Heart right ventricle (tissue), 16 donors: Measurements from ENCODE around the gene AQP1. TPM values are rescaled to one million over a fixed set of nuclear protein-coding genes. Genes with fewer than 3 reads are reported as not detected.

Experiments used
- ATAC-seq, 8 donors: fragments of 200-7000 bp; cut with Tn5 transposase; one replicate each; pipeline ENCODE4 v1.9.1; 2020; ENCODE audit warnings: mild to moderate bottlenecking in 8 of 8, moderate library complexity in 8 of 8, moderate number of reproducible peaks in 1 of 8
- DNase-seq, 2 donors: peaks; one replicate each; pipeline ENCODE4 v3.0.0-alpha.2; 2020
- H3K27ac ChIP-seq, 10 donors: fragments of 200-600 bp; sonication (generic) in 2 of 10; one replicate each; pipeline versions ENCODE4 v1.5.0 to v1.8.0; 2020 to 2022; ENCODE audit warnings: mild to moderate bottlenecking in 3 of 10
- H3K27me3 ChIP-seq, 7 donors: fragments of 200-600 bp; one replicate each; pipeline ENCODE4 v1.8.0; 2021 to 2022; ENCODE audit warnings: mild to moderate bottlenecking in 2 of 7
- H3K36me3 ChIP-seq, 9 donors: fragments of 200-600 bp; sonication (generic) in 1 of 9; one replicate each; pipeline versions ENCODE4 v1.5.0 to v1.8.0; 2020 to 2022; ENCODE audit warnings: mild to moderate bottlenecking in 2 of 9
- H3K4me1 ChIP-seq, 9 donors: fragments of 200-600 bp; sonication (generic) in 1 of 9; one replicate each; pipeline versions ENCODE4 v1.5.0 to v1.8.0; 2020 to 2022; ENCODE audit warnings: mild to moderate bottlenecking in 4 of 9
- H3K4me3 ChIP-seq, 10 donors: fragments of 200-600 bp; sonication (generic) in 2 of 10; one replicate each; pipeline versions ENCODE4 v1.5.0 to v1.8.0; 2020 to 2022; ENCODE audit warnings: mild to moderate bottlenecking in 7 of 10, moderate library complexity in 2 of 10
- H3K9me3 ChIP-seq, 11 donors: fragments of 200-600 bp in 10 of 11; sonication (generic) in 2 of 11; one replicate each; pipeline versions ENCODE4 v1.5.0 to v1.8.0; 2013 to 2022; ENCODE audit warnings: mild to moderate bottlenecking in 2 of 11, control low read depth in 1 of 11, moderate library complexity in 1 of 11
- WGBS, 2 donors: extraction: QIAGEN DNeasy Blood & Tissue Kit; methylation state at CpG; one replicate each; pipeline ENCODE4 v1.1.7; 2013; ENCODE audit warnings: inconsistent platforms in 1 of 2; 5-methylcytosine and 5-hydroxymethylcytosine counted together
- intact Hi-C, 10 donors: fragments of 100-400 bp; cut with DNase I; formaldehyde crosslinking; loops; one replicate each; pipeline versions ENCODE4 v1.11.1 to v1.14.2; 2022
- polyA plus RNA-seq, 2 donors: library from polyadenylated mRNA; stranded (reverse); fragments of 200-250 nt; gene quantifications; one replicate each; pipeline ENCODE4 v1.2.3, GENCODE V29; 2013
- total RNA-seq, 10 donors: library from RNA; stranded (reverse); fragmentation: NEBNext Ultra II Directional in 3 of 10; extraction: Animal tissue kit (Norgen Biotek cat#: 25700) in 3 of 10; gene quantifications; one replicate each; pipeline versions ENCODE4 v1.2.1 to v1.2.4, GENCODE V29; 2021 to 2023
- TF ChIP-seq, protein P1 (sequence below), 9 donors: fragments of 200-600 bp; sonication (generic) in 2 of 9; IDR thresholded peaks; one replicate each; pipeline versions ENCODE4 v1.5.0 to v1.8.0; 2021 to 2022; ENCODE audit warnings: antibody characterized with exemption in 9 of 9, mild to moderate bottlenecking in 5 of 9, moderate library complexity in 1 of 9
- donor health status: Arrhythmogenic right ventricular cardiomyopathy.
- donor health status: ischemic (EF 13 %, LVEDD 7.1; RV severe dilation, severe dysfunction).
- donor health status: healthy with polysubstance abuse.
- donor health status: DM: no; HTN: yes; CAD: no.
- donor health status: DM: no; HTN: no; CAD: no.
- donor health status: ischemic (EF 25% LVEDD 6.9; RV normal size, moderate dysfunction).
- donor health status: ischemic (EF 25% LVEDD 5.7; RV mildly dilated, moderate dysfunction).
- donor health status: healthy.
- donor health status: DM: yes; HTN: yes; CAD: no.
- donor health status: Ischemic cardiomyopathy.
- donor health status: ischemic (EF 35%, LVEDD 5.7; RV mildly dilated, moderate dysfunction).
- donor health status: nonischemic (EF 11% LVEDD 7.7; RV severe dilation, severe dysfunction).
- donor health status: DM: yes; HTN: yes; CAD: no.
- donor health status: PGD.
- donor health status: ischemic (EF 29% LVEDD 5.4; RV normal size, mild dysfunction).
- donor health status: nonischemic (EF 23%, LVEDD 6.1; RV moderate dilation, normal function).

AQP1 gene
- total and polyA plus RNA-seq, 12 donors: 101 to 274 (median 182) TPM

DNA sequence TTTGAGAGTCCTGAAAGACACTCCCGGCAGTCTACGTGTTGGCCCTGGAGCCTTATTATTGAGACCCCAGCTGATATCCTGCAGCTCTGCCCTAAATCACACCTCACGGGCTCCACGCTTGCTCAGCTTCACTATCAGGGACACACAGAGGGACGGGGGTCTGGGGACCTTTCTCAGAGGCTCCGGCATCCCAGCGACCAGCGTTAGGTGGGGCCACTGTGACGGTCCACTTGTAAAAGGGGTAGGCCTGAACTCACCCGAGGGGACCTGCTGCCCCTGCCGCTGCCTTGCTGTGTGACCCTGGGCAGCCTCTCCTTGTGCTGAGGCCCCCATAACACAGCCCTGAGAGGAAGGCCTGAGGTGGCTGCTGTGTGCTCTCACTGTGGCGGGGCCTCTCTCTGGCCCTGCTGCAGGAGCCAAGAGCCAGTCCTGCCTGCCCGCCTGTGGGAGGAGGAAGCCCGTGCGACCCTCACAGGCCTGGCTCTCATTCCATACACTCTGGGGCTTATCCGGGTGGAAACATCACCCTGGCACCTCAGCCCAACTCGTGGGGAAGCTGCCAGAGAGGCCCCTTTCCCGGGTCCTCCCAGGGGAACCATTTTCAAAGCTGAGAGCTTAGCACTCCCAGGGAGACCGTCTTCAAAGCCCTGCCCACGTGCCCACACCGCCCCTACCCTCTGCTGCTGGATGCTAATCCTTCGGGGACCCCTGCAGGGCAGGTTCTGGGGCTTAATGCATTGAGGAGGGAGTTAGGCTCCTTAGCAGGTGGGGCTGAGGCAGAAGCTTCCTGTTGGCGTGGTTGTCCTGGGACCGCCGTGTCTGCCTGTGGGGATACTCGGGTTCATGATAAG, 21.7 kb downstream of the AQP1 start:
- H3K4me1 ChIP-seq: peaks cover 11 to 64% (median 39%) of the 10 kb centered on the region in 9 donors
- H3K27ac ChIP-seq: peak overlapping the region in 2 of 10 donors; percentile 33 to 50
- H3K9me3 ChIP-seq: no peaks in the 10 kb centered on the region
- no peak overlapping the region for H3K4me3 ChIP-seq
- no peaks in the 10 kb centered on the region for H3K36me3 ChIP-seq
- TF ChIP-seq, protein P1, sequence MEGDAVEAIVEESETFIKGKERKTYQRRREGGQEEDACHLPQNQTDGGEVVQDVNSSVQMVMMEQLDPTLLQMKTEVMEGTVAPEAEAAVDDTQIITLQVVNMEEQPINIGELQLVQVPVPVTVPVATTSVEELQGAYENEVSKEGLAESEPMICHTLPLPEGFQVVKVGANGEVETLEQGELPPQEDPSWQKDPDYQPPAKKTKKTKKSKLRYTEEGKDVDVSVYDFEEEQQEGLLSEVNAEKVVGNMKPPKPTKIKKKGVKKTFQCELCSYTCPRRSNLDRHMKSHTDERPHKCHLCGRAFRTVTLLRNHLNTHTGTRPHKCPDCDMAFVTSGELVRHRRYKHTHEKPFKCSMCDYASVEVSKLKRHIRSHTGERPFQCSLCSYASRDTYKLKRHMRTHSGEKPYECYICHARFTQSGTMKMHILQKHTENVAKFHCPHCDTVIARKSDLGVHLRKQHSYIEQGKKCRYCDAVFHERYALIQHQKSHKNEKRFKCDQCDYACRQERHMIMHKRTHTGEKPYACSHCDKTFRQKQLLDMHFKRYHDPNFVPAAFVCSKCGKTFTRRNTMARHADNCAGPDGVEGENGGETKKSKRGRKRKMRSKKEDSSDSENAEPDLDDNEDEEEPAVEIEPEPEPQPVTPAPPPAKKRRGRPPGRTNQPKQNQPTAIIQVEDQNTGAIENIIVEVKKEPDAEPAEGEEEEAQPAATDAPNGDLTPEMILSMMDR (IDR thresholded peaks at IDR 0.05): no peak
- no peak for ATAC-seq
- intact Hi-C loops: loop anchor here in 4 of 10 donors (5.0 to 10.0 kb wide), 3 partner anchors 129 to 189 kb away; no protein-coding TSS in a partner anchor
- H3K27me3 ChIP-seq: no peaks in the 10 kb centered on the region
- no peak for DNase-seq
- 79 to 80% methylated on average over 26 of the region's 26 CpGs for WGBS, 2 donors

DNA sequence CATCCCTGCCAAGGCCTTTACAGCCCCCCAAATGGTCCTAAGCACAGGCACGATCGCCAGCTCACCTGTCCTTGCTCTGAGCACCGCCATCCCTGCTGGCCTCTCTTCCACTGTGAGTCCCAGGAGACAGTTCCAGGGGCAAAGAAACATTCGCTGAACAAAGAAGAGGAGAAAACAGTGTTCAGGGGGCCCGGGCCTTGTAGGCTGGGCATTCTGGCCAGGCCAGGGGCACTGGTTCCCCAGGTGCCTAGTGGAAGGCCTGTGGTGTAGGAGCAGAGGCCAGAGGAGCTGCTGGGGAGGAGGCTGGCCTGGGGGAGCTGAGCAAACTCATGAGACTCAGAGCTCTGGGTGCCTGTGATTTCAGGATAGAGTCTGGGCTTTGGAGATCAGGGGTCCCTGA, 22.6 kb downstream of the AQP1 start:
- intact Hi-C loops: loop anchor here in 4 of 10 donors (5.0 to 10.0 kb wide), 3 partner anchors 129 to 189 kb away; no protein-coding TSS in a partner anchor
- no peak for DNase-seq
- Histone ChIP-seq H3K4me1 (peaks cover 13 to 71% (median 39%) of the 10 kb centered on the region in 9 donors), H3K4me3 (no peak overlapping the region), H3K27ac (peak overlapping the region in 5 of 10 donors; percentile 33 to 59 (median 47)), H3K9me3 (no peaks in the 10 kb centered on the region), H3K36me3 (no peaks in the 10 kb centered on the region), H3K27me3 (no peaks in the 10 kb centered on the region)
- WGBS, 2 donors: 87 to 88% methylated on average over 5 of the region's 5 CpGs
- no peak for ATAC-seq
- TF ChIP-seq, protein P1 (IDR thresholded peaks at IDR 0.05): no peak

DNA sequence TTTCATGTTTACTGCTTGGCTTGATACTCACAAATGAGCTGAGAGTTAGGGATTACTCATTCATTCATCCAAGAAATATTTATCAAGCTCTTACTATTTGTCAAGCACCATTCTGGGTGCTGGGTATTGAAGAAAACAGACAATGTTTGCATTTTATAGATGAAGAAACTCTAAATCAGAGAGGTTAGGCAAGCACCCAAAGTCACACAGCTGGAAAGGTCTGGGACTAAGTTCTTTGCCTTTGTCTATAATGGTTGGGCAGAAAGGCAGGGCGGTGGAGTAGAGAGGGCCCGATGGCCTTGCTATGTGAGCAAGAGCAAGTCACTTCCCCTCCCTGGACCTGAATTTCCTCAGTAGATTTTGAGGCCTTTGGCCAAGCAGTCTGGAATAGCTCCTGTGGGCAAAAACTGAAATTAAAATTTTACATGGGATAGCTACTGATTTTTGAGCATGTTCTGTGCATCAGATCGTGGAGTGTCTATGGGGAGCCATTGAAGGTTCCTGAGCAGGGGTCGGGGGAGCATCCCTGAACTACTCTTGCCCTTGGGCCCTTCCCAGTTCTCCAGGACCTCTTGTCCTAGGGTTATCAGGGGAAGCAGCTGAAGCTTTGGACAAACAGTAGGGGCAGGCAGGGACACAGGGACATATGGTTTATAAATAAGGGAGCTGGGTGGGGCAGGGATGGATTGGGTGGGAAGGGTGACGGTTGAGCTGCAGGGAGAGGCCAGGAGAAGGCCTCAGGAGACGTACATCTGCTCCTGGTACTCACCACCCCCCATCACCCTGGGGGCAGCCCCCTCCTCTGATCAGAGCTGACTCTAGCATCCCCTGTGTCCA, 23.3 kb downstream of the AQP1 start:
- DNase-seq: no peak
- intact Hi-C loops: loop anchor here in 7 of 10 donors (5.0 to 10.0 kb wide), 5 partner anchors 37 to 190 kb away; partner anchors contain the start of gene INMT (in 2 of the 7)
- peaks cover 13 to 69% (median 36%) of the 10 kb centered on the region in 9 donors for H3K4me1 ChIP-seq

More for the DNA sequence above, 23.3 kb downstream of the AQP1 start:
- TF ChIP-seq, protein P1 (IDR thresholded peaks at IDR 0.05): no peak
- Histone ChIP-seq H3K27me3 (peaks cover 0 to 5% (median 0%) of the 10 kb centered on the region in 7 donors), H3K36me3 (no peaks in the 10 kb centered on the region), H3K9me3 (no peaks in the 10 kb centered on the region), H3K4me3 (no peak overlapping the region), H3K27ac (peak overlapping the region in 5 of 10 donors; percentile 33 to 59 (median 47))
- ATAC-seq: peak in 7 of 8 donors; percentile 8 to 45 (median 19)
- WGBS, 2 donors: 51 to 72% methylated on average over 6 of the region's 6 CpGs
